Measurements from ENCODE around the gene BTBD16.

DNA sequence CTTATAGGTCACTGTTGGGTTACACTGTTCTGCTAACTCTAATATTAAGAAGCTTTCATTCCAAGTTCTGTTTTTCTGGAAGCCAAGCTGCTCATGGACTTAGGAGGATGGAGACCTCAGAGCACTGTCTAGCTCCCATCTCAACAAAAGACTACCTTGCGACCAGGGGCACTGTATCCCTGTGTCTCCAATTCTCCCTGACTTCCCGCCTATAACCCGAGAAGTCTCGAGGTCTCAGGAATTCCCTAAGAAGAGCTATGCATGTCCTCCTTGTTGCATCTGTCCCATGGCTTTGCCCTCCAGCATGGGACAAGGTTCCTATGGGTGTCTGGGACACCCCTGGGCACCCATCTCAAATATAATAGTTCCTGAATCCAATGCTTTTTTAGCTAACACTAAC lies 31.2 kb downstream of the BTBD16 start:
- TF ChIP-seq POLR2A (IDR thresholded peaks at IDR 0.05) (no peak), CTCF (IDR thresholded peaks at IDR 0.05) (no peak), POLR2AphosphoS5 (IDR thresholded peaks at IDR 0.05) (no peak)

Measured in prostate gland (tissue), 2 donors.